GM19395 (cell line): Measurements from ENCODE around the gene SLC25A48.

Source experiments
- ATAC-seq: cut with Tn5 transposase; IDR thresholded peaks from one replicate; pipeline ENCODE4 v1.9.1; 2021; ENCODE audit warnings: mild to moderate bottlenecking, moderate library complexity; ENCODE audit not compliant: unreplicated experiment

Gene SLC25A48

GRCh38 chr5:135915466-135916001 is 81.1 kb downstream of the SLC25A48 start:
- no peak for ATAC-seq

- ATAC-seq, result no peak
Measured at GRCh38 chr5:135916638-135917263, 82.3 kb downstream of the SLC25A48 start.

GRCh38 chr5:135920199-135920598 is 85.7 kb downstream of the SLC25A48 start:
- ATAC-seq, result no peak

- no peak for ATAC-seq
Measured at GRCh38 chr5:135921388-135921787, 86.9 kb downstream of the SLC25A48 start.

GRCh38 chr5:135930029-135930948 is 95.8 kb downstream of the SLC25A48 start:
- no peak for ATAC-seq

- ATAC-seq, result no peak
Measured at GRCh38 chr5:135930949-135931295, 96.5 kb downstream of the SLC25A48 start.

GRCh38 chr5:135934939-135935338 is 100.5 kb downstream of the SLC25A48 start:
- no peak for ATAC-seq

GRCh38 chr5:135937245-135937911 is 102.9 kb downstream of the SLC25A48 start:
- ATAC-seq, result no peak
